Omental fat pad (tissue), 4 donors: ENCODE data around the gene BLVRB. TPM values are rescaled to one million over a fixed set of nuclear protein-coding genes. Genes with fewer than 3 reads are reported as not detected.
"Not testable (repeated sequence)": the region's sequence is repeated elsewhere in the genome, so short reads cannot be mapped to it uniquely, and the experiment has no call there.

Source experiments
- ATAC-seq: fragments of 150-250 bp; one replicate; pipeline ENCODE4 v1.9.1; 2016; ENCODE audit warnings: mild to moderate bottlenecking, moderate library complexity; ENCODE audit not compliant: low FRiP score
- DNase-seq: peaks from one replicate; pipeline ENCODE4 v3.0.0-alpha.2; 2019; ENCODE audit warnings: low spot score
- total RNA-seq, 4 donors: library from RNA; depleted of rRNA; stranded (reverse); fragments of >200 nt; gene quantifications; one replicate each; pipeline ENCODE4 v1.1.0, GENCODE V29; 2016
- TF ChIP-seq, protein P1 (sequence below), 3 donors: fragments of 450-650 bp; IDR thresholded peaks; one replicate each; pipeline ENCODE4 v1.5.1; 2016 to 2017; ENCODE audit warnings: antibody characterized with exemption in 3 of 3, mild to moderate bottlenecking in 3 of 3, moderate library complexity in 2 of 3

Gene BLVRB
- total RNA-seq, 4 donors from 2014 or later: 240 to 419 (median 329) TPM

DNA sequence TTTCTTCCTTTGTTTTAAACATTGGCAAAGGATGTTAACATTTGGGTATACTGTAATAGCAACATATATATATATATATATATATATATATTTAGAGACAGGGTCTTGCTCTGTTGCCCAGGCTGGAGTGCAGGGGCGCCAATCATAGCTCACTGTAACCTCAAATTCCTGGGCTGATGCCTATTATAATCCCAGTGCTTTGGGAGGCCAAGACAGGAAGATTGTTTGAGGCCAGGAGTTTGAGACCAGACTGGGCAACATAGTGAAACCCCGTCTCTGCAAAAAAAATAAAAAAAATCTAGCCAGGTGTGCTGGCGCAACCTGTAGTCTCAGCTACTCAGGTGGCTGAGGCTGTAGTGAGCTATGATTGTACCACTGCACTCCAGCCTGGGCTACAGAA lies 5.4 kb downstream of the BLVRB start:
- TF ChIP-seq, protein P1, sequence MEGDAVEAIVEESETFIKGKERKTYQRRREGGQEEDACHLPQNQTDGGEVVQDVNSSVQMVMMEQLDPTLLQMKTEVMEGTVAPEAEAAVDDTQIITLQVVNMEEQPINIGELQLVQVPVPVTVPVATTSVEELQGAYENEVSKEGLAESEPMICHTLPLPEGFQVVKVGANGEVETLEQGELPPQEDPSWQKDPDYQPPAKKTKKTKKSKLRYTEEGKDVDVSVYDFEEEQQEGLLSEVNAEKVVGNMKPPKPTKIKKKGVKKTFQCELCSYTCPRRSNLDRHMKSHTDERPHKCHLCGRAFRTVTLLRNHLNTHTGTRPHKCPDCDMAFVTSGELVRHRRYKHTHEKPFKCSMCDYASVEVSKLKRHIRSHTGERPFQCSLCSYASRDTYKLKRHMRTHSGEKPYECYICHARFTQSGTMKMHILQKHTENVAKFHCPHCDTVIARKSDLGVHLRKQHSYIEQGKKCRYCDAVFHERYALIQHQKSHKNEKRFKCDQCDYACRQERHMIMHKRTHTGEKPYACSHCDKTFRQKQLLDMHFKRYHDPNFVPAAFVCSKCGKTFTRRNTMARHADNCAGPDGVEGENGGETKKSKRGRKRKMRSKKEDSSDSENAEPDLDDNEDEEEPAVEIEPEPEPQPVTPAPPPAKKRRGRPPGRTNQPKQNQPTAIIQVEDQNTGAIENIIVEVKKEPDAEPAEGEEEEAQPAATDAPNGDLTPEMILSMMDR (IDR thresholded peaks at IDR 0.05): no peak

DNA sequence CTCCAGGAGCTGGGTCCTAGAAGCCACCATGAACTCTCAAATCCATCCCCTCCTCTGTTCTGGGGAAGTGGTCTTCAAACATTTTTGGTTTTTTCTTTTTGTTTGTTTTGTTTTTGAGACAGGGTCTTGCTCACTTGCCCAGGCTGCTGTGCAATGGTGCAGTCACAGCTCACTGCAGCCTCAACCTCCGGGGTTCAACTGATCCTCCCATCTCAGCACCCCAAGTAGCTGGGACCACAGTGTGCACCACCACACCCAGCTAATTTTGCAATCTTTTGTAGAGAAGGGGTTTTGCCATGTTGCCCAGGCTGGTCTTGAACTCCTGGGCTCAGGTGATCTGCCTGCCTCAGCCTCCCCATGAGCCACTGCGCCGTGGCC lies 7.0 kb downstream of the BLVRB start:
- TF ChIP-seq, protein P1 (IDR thresholded peaks at IDR 0.05): no peak
- ATAC-seq (no peak), DNase-seq (no peak)

More for the DNA sequence above, 5.4 kb downstream of the BLVRB start:
- ATAC-seq (no peak), DNase-seq (no peak)

DNA sequence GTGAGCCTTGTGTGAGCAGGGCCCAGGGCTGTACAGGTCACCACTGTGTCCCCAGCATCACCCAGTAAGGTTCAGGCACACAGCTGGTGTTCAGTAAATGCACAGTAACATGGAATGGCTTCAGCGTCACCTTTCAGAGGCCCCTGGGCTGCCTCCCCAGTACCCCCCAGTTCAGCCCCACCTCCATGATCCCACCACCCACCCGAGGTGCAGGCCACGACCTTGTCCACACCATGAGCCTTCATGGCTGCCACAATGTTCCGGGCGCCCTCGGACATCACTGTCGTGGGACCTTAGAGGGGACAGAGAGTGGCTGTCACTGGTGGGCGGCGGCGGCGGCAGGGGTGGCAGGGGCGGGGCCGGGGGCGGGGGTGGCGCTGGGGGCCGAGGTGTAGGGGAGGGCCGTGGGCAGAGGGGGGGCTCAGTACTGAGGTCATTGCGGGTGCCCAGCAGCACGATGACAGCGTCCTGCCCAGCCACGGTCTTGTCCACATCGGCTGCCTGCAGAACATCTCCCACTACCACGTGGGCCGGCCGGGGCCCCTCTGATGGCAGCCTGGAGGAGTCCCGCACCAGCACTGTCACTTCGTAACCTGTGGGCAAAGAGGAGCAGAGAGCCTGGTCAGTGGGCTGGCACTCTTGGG lies 7.5 kb downstream of the BLVRB start:
- TF ChIP-seq, protein P1 (IDR thresholded peaks at IDR 0.05): no peak

DNA sequence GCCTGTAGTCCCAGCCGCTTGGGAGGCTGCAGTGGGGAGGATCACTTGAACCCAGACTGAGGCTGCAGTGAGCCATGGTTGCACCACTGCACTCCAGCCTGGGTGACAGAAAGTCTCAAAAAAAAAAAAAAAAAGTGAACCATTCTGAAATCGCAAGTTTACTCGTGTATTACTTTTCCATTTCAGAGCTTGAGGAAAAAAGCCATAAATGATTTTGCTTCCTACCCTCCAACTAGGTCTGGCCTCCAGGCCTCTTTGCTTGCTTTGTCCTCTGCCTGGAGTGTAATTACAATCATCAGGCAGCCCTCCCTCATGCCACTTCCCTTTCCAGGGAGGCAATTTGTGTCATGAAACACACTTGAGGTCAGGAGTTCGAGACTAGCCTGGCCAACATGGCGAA lies 8.5 kb downstream of the BLVRB start:
- TF ChIP-seq, protein P1 (IDR thresholded peaks at IDR 0.05): no peak

More for the DNA sequence above, 7.5 kb downstream of the BLVRB start:
- no peak for ATAC-seq
- DNase-seq: no peak

DNA sequence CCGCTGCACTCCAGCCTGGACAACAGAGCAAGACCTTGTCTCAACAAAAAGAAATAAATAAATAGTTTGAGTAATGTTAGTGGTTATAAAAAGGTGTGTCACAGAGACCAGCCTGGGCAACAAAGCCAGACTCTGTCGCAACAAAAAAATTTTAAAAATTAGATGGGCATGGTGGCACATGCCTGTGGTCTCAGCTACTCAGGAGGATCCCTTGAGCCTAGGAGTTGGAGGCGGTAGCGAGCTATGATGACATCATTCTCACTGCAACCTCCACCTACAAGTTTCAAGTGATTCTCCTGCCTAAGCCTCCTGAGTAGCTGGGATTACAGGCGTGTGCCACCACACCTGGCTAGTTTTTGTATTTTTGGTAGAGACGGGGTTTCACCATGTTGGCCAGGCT lies 11.6 kb downstream of the BLVRB start:
- not testable (repeated sequence) for ATAC-seq, DNase-seq

More for the DNA sequence above, 8.5 kb downstream of the BLVRB start:
- DNase-seq (no peak), ATAC-seq (no peak)

DNA sequence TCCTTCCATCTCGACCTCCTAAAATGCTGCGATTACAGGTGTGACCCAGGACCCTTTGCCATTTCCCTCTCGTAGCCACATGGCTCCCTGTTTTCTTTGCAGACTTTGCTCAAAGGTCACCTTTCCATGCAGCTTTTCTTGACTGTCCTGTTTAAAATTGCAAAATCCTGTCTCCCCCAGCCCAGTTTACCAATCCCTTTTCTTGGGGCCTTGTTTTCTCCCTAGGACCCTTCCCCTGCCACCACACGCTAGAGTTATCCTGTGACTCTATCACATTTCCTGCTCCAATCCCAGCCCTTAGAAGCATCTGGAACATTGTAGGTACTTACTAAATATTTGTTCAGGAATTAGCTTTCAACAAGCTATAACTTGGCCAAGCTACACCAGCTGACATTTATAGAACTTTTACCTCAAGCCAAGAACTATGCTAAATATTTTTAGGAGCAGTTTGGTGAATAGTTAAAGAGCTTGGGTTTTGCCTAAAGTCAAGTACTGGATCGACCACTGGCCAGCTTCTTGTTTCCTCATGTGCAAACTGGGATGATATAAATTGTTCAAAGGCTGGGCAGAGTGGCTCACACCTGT lies 12.3 kb downstream of the BLVRB start:
- ATAC-seq: no peak
- DNase-seq: no peak
- TF ChIP-seq, protein P1 (IDR thresholded peaks at IDR 0.05): no peak

DNA sequence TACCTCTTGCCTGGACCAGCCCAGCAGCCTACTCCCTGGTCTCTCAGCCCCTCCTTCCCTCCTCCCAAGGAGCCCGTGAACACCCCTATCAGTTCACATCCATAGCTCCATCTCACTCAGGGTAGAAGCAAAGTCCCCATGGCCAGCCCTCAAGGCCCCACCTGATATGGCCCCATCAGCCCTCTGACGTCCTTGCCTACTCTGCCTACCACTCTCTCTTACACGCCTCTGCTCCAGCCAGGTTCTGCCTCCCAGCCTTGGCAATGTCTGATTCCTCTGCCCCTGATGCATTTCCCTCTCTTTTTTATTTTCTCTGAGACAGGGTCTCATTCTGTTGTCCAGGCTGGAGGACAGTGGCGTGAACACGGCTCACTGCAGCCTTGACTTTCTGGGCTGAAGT lies 13.5 kb downstream of the BLVRB start:
- ATAC-seq: no peak
- no peak for DNase-seq
- TF ChIP-seq, protein P1 (IDR thresholded peaks at IDR 0.05): no peak
